ENCODE data around the gene DDX49. TPM values are rescaled to one million over a fixed set of nuclear protein-coding genes. Genes with fewer than 3 reads are reported as not detected.

The DDX49 gene
- total RNA-seq, 1 experiment from 2014 or later, result 120 TPM

GRCh38 chr19:18876865-18877264, 42.6 kb upstream of the DDX49 start:
- BruUV-seq (replicated peaks), result no TSS peak
- Histone ChIP-seq H3K36me3 (ENCODE audit: low read depth, low read length) (no peaks in the 10 kb centered on the region), H3K9ac (ENCODE audit: low read length) (no peak overlapping the region), H2AFZ (ENCODE audit: low read length) (no peak overlapping the region), H3K4me2 (ENCODE audit: low read length) (no peak overlapping the region), H3K79me2 (ENCODE audit: low read length) (no peaks in the 10 kb centered on the region), H3F3A (ENCODE audit: low read length, unreplicated experiment) (no peaks in the 10 kb centered on the region), H3K27ac (ENCODE audit: low read length) (no peak overlapping the region), H3K27me3 (ENCODE audit: low read length) (no peaks in the 10 kb centered on the region), H3K9me3 (ENCODE audit: low read length) (no peaks in the 10 kb centered on the region), H3K4me1 (ENCODE audit: insufficient read depth, low read length) (no peaks in the 10 kb centered on the region), H3K9me2 (replicated peaks; ENCODE audit: low read length) (no peaks in the 10 kb centered on the region), H3K4me3 (ENCODE audit: low read length) (no peak overlapping the region), H4K20me1 (ENCODE audit: low read length) (no peaks in the 10 kb centered on the region)
- ChIA-PET CTCF (no interaction called here), POLR2A (ENCODE audit: unreplicated experiment) (no interaction called here)
- intact Hi-C loops (cut with micrococcal nuclease), result no loop called here
- no peak for TF ChIP-seq CTCF (conservative IDR thresholded peaks at IDR 0.05; ENCODE audit: low read depth, low read length)
- TF ChIP-seq EZH2 (IDR thresholded peaks at IDR 0.05; ENCODE audit: low read length, unreplicated experiment), result no peak
- no peak for TF ChIP-seq EZH2phosphoT487 (IDR thresholded peaks at IDR 0.05; ENCODE audit: borderline replicate concordance, low read length)
- DNase-seq (no peak), ATAC-seq (no peak)

- Histone ChIP-seq H3F3A (ENCODE audit: low read length, unreplicated experiment) (no peaks in the 10 kb centered on the region), H3K79me2 (ENCODE audit: low read length) (no peaks in the 10 kb centered on the region), H3K9ac (ENCODE audit: low read length) (no peak overlapping the region), H2AFZ (ENCODE audit: low read length) (no peak overlapping the region), H3K36me3 (ENCODE audit: low read depth, low read length) (no peaks in the 10 kb centered on the region), H3K27ac (ENCODE audit: low read length) (no peak overlapping the region), H4K20me1 (ENCODE audit: low read length) (no peaks in the 10 kb centered on the region), H3K4me2 (ENCODE audit: low read length) (no peak overlapping the region), H3K9me2 (replicated peaks; ENCODE audit: low read length) (no peaks in the 10 kb centered on the region), H3K9me3 (ENCODE audit: low read length) (no peaks in the 10 kb centered on the region), H3K4me1 (ENCODE audit: insufficient read depth, low read length) (no peaks in the 10 kb centered on the region), H3K27me3 (ENCODE audit: low read length) (no peaks in the 10 kb centered on the region), H3K4me3 (ENCODE audit: low read length) (no peak overlapping the region)
- TF ChIP-seq CTCF (conservative IDR thresholded peaks at IDR 0.05; ENCODE audit: low read depth, low read length) (no peak), EZH2 (IDR thresholded peaks at IDR 0.05; ENCODE audit: low read length, unreplicated experiment) (no peak), EZH2phosphoT487 (IDR thresholded peaks at IDR 0.05; ENCODE audit: borderline replicate concordance, low read length) (no peak)
- CTCF ChIA-PET, result no interaction called here
- BruUV-seq (replicated peaks), result no TSS peak
- intact Hi-C loops (cut with micrococcal nuclease), result no loop called here
- DNase-seq (no peak), ATAC-seq (no peak)
- POLR2A ChIA-PET (ENCODE audit: unreplicated experiment), result no interaction called here
These were observed 41.3 kb upstream of the DDX49 start for GRCh38 chr19:18878058-18878797.

GRCh38 chr19:18878858-18879578, 40.5 kb upstream of the DDX49 start:
- no peaks in the 10 kb centered on the region for H3K4me1 ChIP-seq (ENCODE audit: insufficient read depth, low read length)
- ATAC-seq (peak; percentile 13; the same call in 1 of the 2 replicates), DNase-seq (no peak)

More at GRCh38 chr19:18878858-18879578, 40.5 kb upstream of the DDX49 start:
- H3F3A ChIP-seq (ENCODE audit: low read length, unreplicated experiment), result no peaks in the 10 kb centered on the region
- POLR2A ChIA-PET (ENCODE audit: unreplicated experiment), result no interaction called here
- no peak overlapping the region for H3K4me3 ChIP-seq (ENCODE audit: low read length)
- intact Hi-C loops (cut with micrococcal nuclease), result no loop called here
- H3K27ac ChIP-seq (ENCODE audit: low read length), result no peak overlapping the region
- no peak overlapping the region for H3K4me2 ChIP-seq (ENCODE audit: low read length)
- H3K27me3 ChIP-seq (ENCODE audit: low read length), result no peaks in the 10 kb centered on the region
- H3K36me3 ChIP-seq (ENCODE audit: low read depth, low read length), result no peaks in the 10 kb centered on the region
- H3K79me2 ChIP-seq (ENCODE audit: low read length), result no peaks in the 10 kb centered on the region
- H3K9ac ChIP-seq (ENCODE audit: low read length), result no peak overlapping the region
- CTCF ChIA-PET, result no interaction called here
- H3K9me2 ChIP-seq (replicated peaks; ENCODE audit: low read length), result no peaks in the 10 kb centered on the region
- no TSS peak for BruUV-seq (replicated peaks)
- no peaks in the 10 kb centered on the region for H4K20me1 ChIP-seq (ENCODE audit: low read length)
- no peak overlapping the region for H2AFZ ChIP-seq (ENCODE audit: low read length)
- TF ChIP-seq EZH2phosphoT487 (IDR thresholded peaks at IDR 0.05; ENCODE audit: borderline replicate concordance, low read length) (no peak), EZH2 (IDR thresholded peaks at IDR 0.05; ENCODE audit: low read length, unreplicated experiment) (no peak), CTCF (conservative IDR thresholded peaks at IDR 0.05; ENCODE audit: low read depth, low read length) (no peak)
- no peaks in the 10 kb centered on the region for H3K9me3 ChIP-seq (ENCODE audit: low read length)
